Measurements from ENCODE around the gene ZDHHC3. TPM values are rescaled to one million over a fixed set of nuclear protein-coding genes. Genes with fewer than 3 reads are reported as not detected.
"Not testable (repeated sequence)": the region's sequence is repeated elsewhere in the genome, so short reads cannot be mapped to it uniquely, and the experiment has no call there.

ZDHHC3 gene
- total and polyA plus RNA-seq, 4 donors = 15.4 to 43.0 (median 24.4) TPM

DNA sequence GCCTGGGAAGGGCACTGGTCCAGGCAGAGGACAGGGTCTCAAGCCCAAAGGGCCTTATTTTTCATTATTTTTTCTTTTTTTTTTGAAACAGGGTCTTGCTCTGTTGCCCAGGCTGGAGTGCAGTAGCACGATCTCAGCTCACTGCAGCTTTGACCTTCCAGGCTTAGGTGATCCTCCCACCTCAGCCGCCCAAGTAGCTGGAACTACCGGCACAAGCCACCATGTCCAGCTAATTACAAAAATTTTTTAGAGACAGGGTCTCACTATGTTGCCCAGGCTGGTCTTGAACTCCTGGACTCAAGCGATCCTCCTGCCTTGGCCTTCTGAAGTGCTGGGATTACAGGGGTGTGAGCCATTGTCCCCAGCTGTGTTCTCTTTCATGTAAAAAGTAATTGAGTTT lies 26.2 kb downstream of the ZDHHC3 start:
- not testable (repeated sequence) for H3K4me1 ChIP-seq (ENCODE audit: control insufficient read depth in 4 of 4, insufficient read depth in 4 of 4, low read length in 3 of 4); H3K27ac ChIP-seq (ENCODE audit: low read depth in 1 of 2, low read length in 2 of 2); H3K4me3 ChIP-seq (ENCODE audit: low read depth in 1 of 3, low read length in 3 of 3); H3K27me3 ChIP-seq (ENCODE audit: control insufficient read depth in 4 of 4, insufficient read depth in 4 of 4, low read length in 3 of 4); H3K9me3 ChIP-seq (ENCODE audit: control insufficient read depth in 4 of 4, low read length in 3 of 4); H3K9ac ChIP-seq (ENCODE audit: low read depth in 1 of 2, low read length in 2 of 2); DNase-seq (ENCODE audit: low spot score)
- peaks cover 0 to 13% (median 4%) of the 10 kb centered on the region in 4 donors for H3K36me3 ChIP-seq (ENCODE audit: control insufficient read depth in 4 of 4, insufficient read depth in 3 of 4, low read depth in 1 of 4, low read length in 3 of 4)
- 98% methylated on average over 4 of the region's 4 CpGs for WGBS

DNA sequence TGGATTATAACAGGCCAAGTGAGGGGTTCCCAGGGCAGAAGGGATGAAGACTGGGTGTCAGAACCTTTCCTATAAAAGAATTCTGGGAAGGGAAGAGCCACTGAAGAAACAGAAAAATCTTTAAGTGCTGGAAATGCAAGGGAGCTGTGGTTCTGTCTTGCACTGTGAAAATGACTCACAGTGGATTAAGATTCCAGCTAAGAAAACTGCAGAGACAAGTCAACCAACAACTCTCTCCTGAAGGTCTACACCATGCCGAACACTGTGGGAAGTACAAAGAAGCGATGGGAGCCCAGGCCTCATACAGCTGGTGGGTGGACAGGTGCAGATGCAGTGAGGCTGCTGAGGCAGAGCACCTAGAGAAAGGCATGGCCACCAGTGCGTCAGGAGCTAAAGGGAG lies 27.7 kb downstream of the ZDHHC3 start:
- H3K36me3 ChIP-seq (ENCODE audit: control insufficient read depth in 4 of 4, insufficient read depth in 3 of 4, low read depth in 1 of 4, low read length in 3 of 4) = peaks cover 0 to 16% (median 3%) of the 10 kb centered on the region in 4 donors
- no peaks in the 10 kb centered on the region for H3K4me1 ChIP-seq (ENCODE audit: control insufficient read depth in 4 of 4, insufficient read depth in 4 of 4, low read length in 3 of 4)
- TF ChIP-seq RXRA (IDR thresholded peaks at IDR 0.05) = no peak
- no peak for TF ChIP-seq YY1 (IDR thresholded peaks at IDR 0.05)
- no peak for TF ChIP-seq ZBTB33 (IDR thresholded peaks at IDR 0.05)
- TF ChIP-seq JUND (IDR thresholded peaks at IDR 0.05) = no peak
- no peak for TF ChIP-seq EGR1 (IDR thresholded peaks at IDR 0.05; ENCODE audit: low read depth in 2 of 2)
- no peak for TF ChIP-seq FOXA2 (IDR thresholded peaks at IDR 0.05)
- H3K4me3 ChIP-seq (ENCODE audit: low read depth in 1 of 3, low read length in 3 of 3) = no peak overlapping the region
- no peak overlapping the region for H3K9ac ChIP-seq (ENCODE audit: low read depth in 1 of 2, low read length in 2 of 2)
- no peak for DNase-seq (ENCODE audit: low spot score)
- WGBS = 97% methylated on average over 3 of the region's 3 CpGs
- no peak overlapping the region for H3K27ac ChIP-seq (ENCODE audit: low read depth in 1 of 2, low read length in 2 of 2)
- H3K9me3 ChIP-seq (ENCODE audit: control insufficient read depth in 4 of 4, low read length in 3 of 4) = no peaks in the 10 kb centered on the region
- H3K27me3 ChIP-seq (ENCODE audit: control insufficient read depth in 4 of 4, insufficient read depth in 4 of 4, low read length in 3 of 4) = no peaks in the 10 kb centered on the region

- no peak overlapping the region for H3K27ac ChIP-seq (ENCODE audit: low read depth in 1 of 2, low read length in 2 of 2)
- 86% methylated on average over 9 of the region's 9 CpGs for WGBS
- H3K9ac ChIP-seq (ENCODE audit: low read depth in 1 of 2, low read length in 2 of 2) = no peak overlapping the region
- H3K4me1 ChIP-seq (ENCODE audit: control insufficient read depth in 4 of 4, insufficient read depth in 4 of 4, low read length in 3 of 4) = no peaks in the 10 kb centered on the region
- H3K36me3 ChIP-seq (ENCODE audit: control insufficient read depth in 4 of 4, insufficient read depth in 3 of 4, low read depth in 1 of 4, low read length in 3 of 4) = peaks cover 11 to 53% (median 26%) of the 10 kb centered on the region in 4 donors
- no peaks in the 10 kb centered on the region for H3K27me3 ChIP-seq (ENCODE audit: control insufficient read depth in 4 of 4, insufficient read depth in 4 of 4, low read length in 3 of 4)
- H3K9me3 ChIP-seq (ENCODE audit: control insufficient read depth in 4 of 4, low read length in 3 of 4) = no peaks in the 10 kb centered on the region
- H3K4me3 ChIP-seq (ENCODE audit: low read depth in 1 of 3, low read length in 3 of 3) = no peak overlapping the region
- no peak for DNase-seq (ENCODE audit: low spot score)
- no peak for TF ChIP-seq ZBTB33 (IDR thresholded peaks at IDR 0.05)
- TF ChIP-seq, protein P1, sequence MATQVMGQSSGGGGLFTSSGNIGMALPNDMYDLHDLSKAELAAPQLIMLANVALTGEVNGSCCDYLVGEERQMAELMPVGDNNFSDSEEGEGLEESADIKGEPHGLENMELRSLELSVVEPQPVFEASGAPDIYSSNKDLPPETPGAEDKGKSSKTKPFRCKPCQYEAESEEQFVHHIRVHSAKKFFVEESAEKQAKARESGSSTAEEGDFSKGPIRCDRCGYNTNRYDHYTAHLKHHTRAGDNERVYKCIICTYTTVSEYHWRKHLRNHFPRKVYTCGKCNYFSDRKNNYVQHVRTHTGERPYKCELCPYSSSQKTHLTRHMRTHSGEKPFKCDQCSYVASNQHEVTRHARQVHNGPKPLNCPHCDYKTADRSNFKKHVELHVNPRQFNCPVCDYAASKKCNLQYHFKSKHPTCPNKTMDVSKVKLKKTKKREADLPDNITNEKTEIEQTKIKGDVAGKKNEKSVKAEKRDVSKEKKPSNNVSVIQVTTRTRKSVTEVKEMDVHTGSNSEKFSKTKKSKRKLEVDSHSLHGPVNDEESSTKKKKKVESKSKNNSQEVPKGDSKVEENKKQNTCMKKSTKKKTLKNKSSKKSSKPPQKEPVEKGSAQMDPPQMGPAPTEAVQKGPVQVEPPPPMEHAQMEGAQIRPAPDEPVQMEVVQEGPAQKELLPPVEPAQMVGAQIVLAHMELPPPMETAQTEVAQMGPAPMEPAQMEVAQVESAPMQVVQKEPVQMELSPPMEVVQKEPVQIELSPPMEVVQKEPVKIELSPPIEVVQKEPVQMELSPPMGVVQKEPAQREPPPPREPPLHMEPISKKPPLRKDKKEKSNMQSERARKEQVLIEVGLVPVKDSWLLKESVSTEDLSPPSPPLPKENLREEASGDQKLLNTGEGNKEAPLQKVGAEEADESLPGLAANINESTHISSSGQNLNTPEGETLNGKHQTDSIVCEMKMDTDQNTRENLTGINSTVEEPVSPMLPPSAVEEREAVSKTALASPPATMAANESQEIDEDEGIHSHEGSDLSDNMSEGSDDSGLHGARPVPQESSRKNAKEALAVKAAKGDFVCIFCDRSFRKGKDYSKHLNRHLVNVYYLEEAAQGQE (IDR thresholded peaks at IDR 0.05) = no peak
- TF ChIP-seq SP1 (IDR thresholded peaks at IDR 0.05) = no peak
- no peak for TF ChIP-seq TAF1 (conservative IDR thresholded peaks at IDR 0.05)
- TF ChIP-seq, protein P2, sequence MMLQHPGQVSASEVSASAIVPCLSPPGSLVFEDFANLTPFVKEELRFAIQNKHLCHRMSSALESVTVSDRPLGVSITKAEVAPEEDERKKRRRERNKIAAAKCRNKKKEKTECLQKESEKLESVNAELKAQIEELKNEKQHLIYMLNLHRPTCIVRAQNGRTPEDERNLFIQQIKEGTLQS (IDR thresholded peaks at IDR 0.05) = no peak
These were observed 33.6 kb downstream of the ZDHHC3 start for GRCh38 chr3:44942202-44942921.

Measured in liver (tissue), 9 donors.